HUES64 (cell line): ENCODE measurements around the gene TCTN2.
A peak's percentile ranks its signal among the peaks of the same experiment; 100 is the strongest.

ENCODE experiments used
- H3K27ac ChIP-seq: 2 replicates; pipeline ENCODE4 v1.7.0; 2013; ENCODE audit warnings: low read depth, low read length, inconsistent platforms
- H3K27me3 ChIP-seq: 2 replicates; pipeline ENCODE4 v1.6.1; 2013; ENCODE audit warnings: mild to moderate bottlenecking, low read length; ENCODE audit not compliant: insufficient read depth
- H3K36me3 ChIP-seq: 2 replicates; pipeline ENCODE4 v1.6.1; 2013; ENCODE audit warnings: mild to moderate bottlenecking, low read length; ENCODE audit not compliant: insufficient read depth
- H3K4me1 ChIP-seq: 2 replicates; pipeline ENCODE4 v1.6.1; 2013; ENCODE audit warnings: mild to moderate bottlenecking, low read length, moderate library complexity; ENCODE audit not compliant: insufficient read depth
- H3K4me3 ChIP-seq: 2 replicates; pipeline ENCODE4 v1.5.1; 2013; ENCODE audit warnings: mild to moderate bottlenecking, low read length, moderate library complexity
- H3K9ac ChIP-seq: 2 replicates; pipeline ENCODE4 v1.6.1; 2013; ENCODE audit warnings: mild to moderate bottlenecking, low read depth, low read length
- H3K9me3 ChIP-seq: 2 replicates; pipeline ENCODE4 v1.6.1; 2013; ENCODE audit warnings: low read depth, low read length; ENCODE audit not compliant: insufficient read depth
- WGBS: fragments of 150-250, 120-280 bp; methylation state at CpG from one replicate; pipeline ENCODE4 v1.1.7; 2013; ENCODE audit warnings: missing lambda C conversion rate; 5-methylcytosine and 5-hydroxymethylcytosine counted together

Gene TCTN2

DNA sequence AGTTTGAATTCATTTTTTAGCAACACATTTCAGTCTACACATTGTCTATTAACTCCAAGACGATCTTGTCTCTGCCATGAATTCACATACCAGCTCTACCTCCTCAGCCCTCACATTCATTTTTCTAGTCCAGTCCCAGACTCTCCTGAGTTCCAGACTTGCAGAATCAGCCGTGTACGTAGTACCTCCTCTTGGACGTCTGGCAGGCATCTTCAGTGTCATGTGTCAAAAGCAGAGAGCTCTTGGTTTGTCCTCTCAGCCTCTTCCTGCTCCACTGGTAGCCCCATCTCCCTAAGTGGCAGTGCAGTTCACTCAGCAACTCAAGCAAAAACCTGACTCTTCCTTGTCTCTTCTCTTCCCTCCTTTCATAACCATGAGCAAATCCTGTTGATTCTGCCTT, 14.5 kb upstream of the TCTN2 start:
- Histone ChIP-seq H3K27ac (no peak overlapping the region), H3K4me3 (no peak overlapping the region), H3K4me1 (no peaks in the 10 kb centered on the region), H3K9me3 (no peaks in the 10 kb centered on the region), H3K27me3 (no peaks in the 10 kb centered on the region), H3K36me3 (peaks cover 84% of the 10 kb centered on the region), H3K9ac (no peak overlapping the region)
- 95% methylated on average over 4 of the region's 4 CpGs for WGBS

DNA sequence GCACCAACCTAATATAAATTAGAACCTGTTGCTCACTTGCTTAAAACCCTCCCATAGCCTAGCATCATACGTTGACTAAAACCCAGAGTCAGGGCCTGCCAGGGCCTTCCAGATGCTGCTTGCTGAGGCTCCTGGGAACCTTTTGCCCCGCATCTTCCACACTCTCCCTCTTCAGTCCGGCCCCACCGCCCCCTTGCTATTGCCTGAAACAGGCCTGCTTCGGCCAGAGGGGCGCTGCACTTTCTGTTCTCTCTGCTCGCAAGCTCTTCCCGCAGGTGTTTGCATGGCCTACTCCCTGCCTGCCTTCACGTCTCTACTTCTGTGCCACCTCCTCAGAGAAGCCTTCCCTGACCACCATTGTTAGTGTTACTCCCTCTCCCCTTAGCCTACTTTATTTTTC, 13.7 kb upstream of the TCTN2 start:
- Histone ChIP-seq H3K27ac (no peak overlapping the region), H3K36me3 (peaks cover 78% of the 10 kb centered on the region), H3K4me3 (no peak overlapping the region), H3K9ac (no peak overlapping the region), H3K9me3 (no peaks in the 10 kb centered on the region), H3K4me1 (no peaks in the 10 kb centered on the region), H3K27me3 (no peaks in the 10 kb centered on the region)
- WGBS, result 92% methylated on average over 9 of the region's 9 CpGs

DNA sequence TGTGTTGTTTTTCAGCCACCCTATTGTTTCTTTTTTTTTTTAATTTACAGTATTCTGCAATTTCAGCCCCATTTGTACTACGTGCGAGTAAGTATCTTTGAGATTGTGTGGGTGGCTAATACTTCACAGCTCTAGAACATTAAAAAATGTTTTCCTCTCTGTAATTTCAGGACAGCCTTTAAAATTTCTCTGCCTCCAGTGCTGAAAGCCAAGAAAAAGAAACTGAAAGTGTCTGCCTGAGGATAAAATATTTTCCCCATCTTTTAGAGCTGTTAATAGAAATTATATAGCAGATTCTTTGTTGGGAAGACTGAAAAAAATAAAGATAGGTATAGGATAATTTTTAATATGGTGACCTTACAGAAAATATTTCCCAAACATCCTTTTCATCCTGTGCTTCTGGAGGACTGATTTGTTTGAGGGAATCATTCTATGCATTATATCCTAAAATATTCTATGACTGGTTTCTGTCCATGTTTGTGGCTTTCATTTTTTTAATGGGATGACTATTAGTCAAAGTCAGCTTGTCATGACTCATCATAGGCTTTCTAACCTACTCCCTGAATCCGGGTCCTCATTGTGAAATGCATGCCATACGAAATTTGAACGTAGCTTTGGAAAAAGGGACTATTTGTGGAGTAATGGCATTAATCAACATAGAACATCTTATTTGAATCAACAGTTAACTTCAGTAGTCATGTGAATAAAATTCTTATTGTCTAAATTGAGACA, 10.8 kb upstream of the TCTN2 start:
- Histone ChIP-seq H3K4me1 (no peaks in the 10 kb centered on the region), H3K36me3 (peaks cover 64% of the 10 kb centered on the region), H3K27ac (no peak overlapping the region), H3K9ac (no peak overlapping the region), H3K4me3 (no peak overlapping the region), H3K27me3 (no peaks in the 10 kb centered on the region), H3K9me3 (no peaks in the 10 kb centered on the region)
- 100% methylated on average over 1 of the region's 5 CpGs for WGBS

DNA sequence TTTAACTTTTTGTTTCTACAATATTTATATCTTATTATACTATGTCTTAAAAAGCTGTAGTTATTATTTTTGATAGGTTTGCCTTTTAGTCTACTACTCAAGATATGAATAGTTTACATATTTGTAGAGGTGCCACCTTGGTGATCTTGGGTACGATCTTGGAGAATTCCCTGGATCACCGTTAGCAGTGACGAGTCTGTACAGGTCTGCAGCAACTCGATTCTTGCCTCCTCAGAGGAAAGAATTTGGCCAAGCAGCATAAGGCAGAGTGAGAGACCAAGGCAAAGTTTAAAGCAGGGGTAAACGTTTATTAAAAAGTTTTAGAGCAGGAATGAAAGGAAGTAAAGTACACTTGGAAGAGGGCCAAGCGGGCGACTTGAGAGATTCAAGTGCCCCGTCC, 3.1 kb upstream of the TCTN2 start:
- 92% methylated on average over 8 of the region's 8 CpGs for WGBS
- peaks cover 6% of the 10 kb centered on the region; the same call in 1 of the 2 replicates for H3K36me3 ChIP-seq
- H3K9ac ChIP-seq, result no peak overlapping the region
- H3K9me3 ChIP-seq, result no peaks in the 10 kb centered on the region
- H3K4me3 ChIP-seq, result no peak overlapping the region
- H3K4me1 ChIP-seq, result peaks cover 4% of the 10 kb centered on the region; the same call in 1 of the 2 replicates
- H3K27ac ChIP-seq, result no peak overlapping the region
- no peaks in the 10 kb centered on the region for H3K27me3 ChIP-seq

DNA sequence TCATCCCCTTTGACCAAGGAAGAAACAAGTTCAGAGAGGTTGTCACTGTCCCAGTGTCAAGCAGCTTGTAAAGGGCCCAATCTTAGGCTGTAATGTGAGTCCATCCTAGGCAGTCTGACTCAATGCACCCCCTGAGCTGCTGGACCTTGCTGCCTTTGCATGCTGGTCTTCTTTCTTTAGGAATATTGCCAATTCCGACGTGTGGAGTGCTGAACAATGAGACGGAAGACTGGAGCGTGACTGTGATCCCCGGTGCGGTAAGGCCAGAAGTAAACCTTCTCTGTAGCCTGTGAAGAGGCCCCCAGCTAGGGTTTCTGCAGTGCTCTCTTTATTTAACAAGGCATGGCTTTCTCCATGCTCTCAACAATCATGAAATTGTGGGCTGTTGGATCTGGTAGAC, 963 bp downstream of the TCTN2 start:
- H3K9ac ChIP-seq, result 0 out of 2 replicates have a peak overlapping the region, but pooled peaks have one; percentile 68
- peak overlapping the region; percentile 82 for H3K4me3 ChIP-seq
- peaks cover 4% of the 10 kb centered on the region; the same call in 1 of the 2 replicates for H3K4me1 ChIP-seq
- 92% methylated on average over 6 of the region's 6 CpGs for WGBS
- no peak overlapping the region for H3K27ac ChIP-seq
- no peaks in the 10 kb centered on the region for H3K27me3 ChIP-seq
- H3K9me3 ChIP-seq, result no peaks in the 10 kb centered on the region
- H3K36me3 ChIP-seq, result peaks cover 7% of the 10 kb centered on the region; the same call in 1 of the 2 replicates

DNA sequence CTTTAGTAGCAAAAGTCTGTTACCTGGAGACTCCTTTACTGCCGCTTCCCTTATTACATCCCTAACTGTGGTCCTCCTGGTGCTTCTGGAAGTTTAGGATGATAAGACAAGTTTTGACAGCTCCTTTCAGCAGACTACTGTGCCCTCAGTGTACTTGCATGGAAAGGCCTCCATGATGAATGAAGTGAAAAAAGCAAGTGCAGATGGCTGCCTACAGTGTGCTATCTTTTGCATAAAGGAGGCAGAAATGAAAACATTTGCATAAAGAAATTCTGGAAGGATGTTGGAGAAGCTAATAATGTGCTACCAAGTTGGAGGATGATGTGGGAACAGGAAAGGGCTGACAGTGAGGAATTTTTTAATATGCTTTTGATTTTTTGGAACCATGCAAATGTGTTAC, 4.5 kb downstream of the TCTN2 start:
- Histone ChIP-seq H3K36me3 (peaks cover 7% of the 10 kb centered on the region; the same call in 1 of the 2 replicates), H3K27me3 (no peaks in the 10 kb centered on the region), H3K9ac (no peak overlapping the region), H3K9me3 (no peaks in the 10 kb centered on the region), H3K27ac (no peak overlapping the region), H3K4me1 (peaks cover 4% of the 10 kb centered on the region; the same call in 1 of the 2 replicates), H3K4me3 (no peak overlapping the region)
- 63% methylated on average over 1 of the region's 1 CpG for WGBS

DNA sequence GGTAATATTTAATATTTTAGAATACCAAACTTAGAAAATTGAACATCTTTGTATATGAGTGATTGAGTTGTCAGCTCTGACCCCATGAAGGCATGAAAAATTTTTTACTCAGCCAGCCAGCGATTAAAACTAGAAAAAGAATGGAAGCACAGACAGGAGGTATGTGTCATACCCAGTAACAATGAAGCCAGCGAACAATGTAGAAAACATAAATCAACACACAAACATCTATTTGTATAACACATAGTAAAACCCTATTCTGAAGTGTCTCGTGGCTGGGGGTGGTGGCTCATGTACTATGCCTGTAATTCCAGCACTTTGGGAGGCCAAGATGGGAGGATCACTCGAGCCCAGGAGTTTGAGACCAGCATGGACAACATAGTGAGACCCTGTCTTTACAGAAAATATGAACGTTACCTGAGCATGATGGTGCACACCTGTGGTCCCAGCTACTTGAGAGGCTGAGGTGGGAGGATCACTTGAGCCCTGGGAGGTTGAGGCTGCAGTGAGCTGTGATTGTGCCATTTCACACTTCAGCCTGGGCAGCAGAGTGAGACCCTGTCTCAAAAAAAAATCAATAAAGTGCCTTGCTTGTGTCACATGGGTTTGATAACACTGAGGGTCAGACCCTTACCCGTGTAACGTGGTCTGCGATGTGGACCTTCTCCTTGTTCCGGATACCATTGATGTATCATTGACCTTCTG, 5.9 kb downstream of the TCTN2 start:
- WGBS, result 96% methylated on average over 9 of the region's 9 CpGs
- H3K4me1 ChIP-seq, result no peaks in the 10 kb centered on the region
- no peaks in the 10 kb centered on the region for H3K9me3 ChIP-seq
- no peak overlapping the region for H3K9ac ChIP-seq
- H3K27me3 ChIP-seq, result no peaks in the 10 kb centered on the region
- no peak overlapping the region for H3K4me3 ChIP-seq
- H3K27ac ChIP-seq, result no peak overlapping the region
- peaks cover 12% of the 10 kb centered on the region; the same call in 1 of the 2 replicates for H3K36me3 ChIP-seq

DNA sequence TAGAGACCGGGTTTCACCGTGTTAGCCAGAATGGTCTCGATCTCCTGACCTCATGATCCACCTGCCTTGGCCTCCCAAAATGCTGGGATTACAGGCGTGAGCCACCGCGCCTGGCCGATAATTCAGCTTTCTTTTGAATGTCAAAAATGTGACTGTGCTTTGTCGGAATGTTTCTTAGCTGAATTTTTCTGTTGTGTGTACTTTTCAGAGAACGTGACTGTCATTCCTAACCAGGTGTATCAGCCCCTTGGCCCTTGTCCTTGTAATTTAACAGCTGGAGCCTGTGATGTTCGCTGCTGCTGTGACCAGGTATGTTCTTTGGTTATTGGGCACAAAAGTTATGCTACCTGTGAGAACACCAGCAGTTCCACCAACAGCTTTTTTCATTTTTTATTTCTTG, 8.1 kb downstream of the TCTN2 start:
- WGBS, result 95% methylated on average over 10 of the region's 10 CpGs
- H3K9ac ChIP-seq, result no peak overlapping the region
- H3K36me3 ChIP-seq, result peaks cover 15% of the 10 kb centered on the region; the same call in 1 of the 2 replicates
- no peak overlapping the region for H3K27ac ChIP-seq
- H3K27me3 ChIP-seq, result no peaks in the 10 kb centered on the region
- H3K4me3 ChIP-seq, result no peak overlapping the region
- H3K4me1 ChIP-seq, result no peaks in the 10 kb centered on the region
- H3K9me3 ChIP-seq, result no peaks in the 10 kb centered on the region

DNA sequence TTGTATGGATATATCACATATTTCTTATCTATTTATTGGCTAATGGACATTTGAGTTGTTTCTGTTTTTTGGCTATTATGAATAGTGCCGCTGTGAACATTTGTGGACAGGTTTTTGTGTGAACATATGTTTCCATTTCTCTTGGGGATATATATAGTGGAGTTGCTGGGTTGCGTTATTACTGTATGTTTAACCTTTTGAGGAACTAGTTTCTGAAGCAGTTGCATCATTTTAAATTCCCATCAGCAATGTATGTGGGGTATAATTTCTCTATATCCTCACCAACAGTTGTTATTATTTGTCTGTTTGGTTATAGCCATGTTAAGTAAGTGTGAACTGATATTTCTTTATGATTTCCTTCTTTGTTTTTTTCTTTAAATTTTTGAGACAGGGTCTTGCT, 10.7 kb downstream of the TCTN2 start:
- no peaks in the 10 kb centered on the region for H3K9me3 ChIP-seq
- no peaks in the 10 kb centered on the region for H3K4me1 ChIP-seq
- H3K9ac ChIP-seq, result no peak overlapping the region
- no peaks in the 10 kb centered on the region for H3K27me3 ChIP-seq
- 93% methylated on average over 2 of the region's 2 CpGs for WGBS
- peaks cover 10% of the 10 kb centered on the region; the same call in 1 of the 2 replicates for H3K36me3 ChIP-seq
- no peak overlapping the region for H3K4me3 ChIP-seq
- no peak overlapping the region for H3K27ac ChIP-seq

DNA sequence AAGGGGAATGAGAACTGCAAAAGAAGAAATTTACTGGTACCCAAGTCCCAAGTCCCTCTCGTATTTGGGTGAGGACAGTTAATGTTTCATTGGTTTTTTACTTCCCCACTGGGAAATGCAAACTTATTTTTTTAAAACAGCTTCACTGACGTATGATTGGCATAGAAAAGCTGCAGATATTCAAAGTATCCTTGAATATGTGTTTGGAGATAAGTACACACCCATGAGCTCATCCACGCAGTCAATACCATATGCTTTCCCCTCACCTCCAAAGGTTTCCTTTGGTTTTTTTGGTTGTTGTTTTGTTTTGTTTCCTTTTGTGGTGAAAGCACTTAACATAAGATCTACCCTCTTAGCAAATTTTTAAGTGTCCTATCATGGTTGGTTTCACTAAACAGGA, 13.1 kb downstream of the TCTN2 start:
- WGBS, result 100% methylated on average over 1 of the region's 3 CpGs
- H3K27ac ChIP-seq, result no peak overlapping the region
- peaks cover 12% of the 10 kb centered on the region; the same call in 1 of the 2 replicates for H3K36me3 ChIP-seq
- no peaks in the 10 kb centered on the region for H3K27me3 ChIP-seq
- H3K9ac ChIP-seq, result no peak overlapping the region
- no peaks in the 10 kb centered on the region for H3K4me1 ChIP-seq
- no peak overlapping the region for H3K4me3 ChIP-seq
- H3K9me3 ChIP-seq, result no peaks in the 10 kb centered on the region

DNA sequence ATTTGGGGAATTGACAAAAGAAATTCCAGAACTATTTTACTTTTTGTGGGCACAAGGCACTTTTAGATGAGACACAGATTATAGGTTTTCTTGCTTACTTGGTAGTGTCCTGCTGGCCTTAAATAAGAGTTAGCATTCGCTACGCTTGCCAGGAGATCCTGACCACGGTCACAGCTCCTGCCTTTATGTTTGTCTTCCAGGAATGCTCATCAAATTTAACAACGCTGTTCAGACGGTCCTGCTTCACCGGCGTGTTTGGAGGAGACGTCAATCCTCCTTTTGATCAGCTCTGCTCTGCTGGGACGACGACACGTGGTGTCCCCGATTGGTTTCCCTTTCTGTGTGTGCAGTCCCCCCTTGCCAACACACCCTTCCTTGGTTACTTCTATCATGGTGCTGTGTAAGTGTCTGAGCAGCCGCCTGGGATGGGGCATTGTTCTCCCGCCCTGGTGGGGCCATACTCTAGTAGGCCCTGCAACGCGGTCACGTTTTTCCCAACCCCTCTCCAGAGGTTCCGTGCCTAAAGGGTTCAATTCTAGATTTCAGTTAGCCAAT, 15.8 kb downstream of the TCTN2 start:
- H3K27ac ChIP-seq, result no peak overlapping the region
- no peaks in the 10 kb centered on the region for H3K4me1 ChIP-seq
- no peaks in the 10 kb centered on the region for H3K27me3 ChIP-seq
- peaks cover 8% of the 10 kb centered on the region; the same call in 1 of the 2 replicates for H3K36me3 ChIP-seq
- no peak overlapping the region for H3K9ac ChIP-seq
- no peaks in the 10 kb centered on the region for H3K9me3 ChIP-seq
- no peak overlapping the region for H3K4me3 ChIP-seq
- WGBS, result 97% methylated on average over 18 of the region's 18 CpGs
